Measurements from ENCODE around the gene RNF103.
"Not testable (repeated sequence)": the region's sequence is repeated elsewhere in the genome, so short reads cannot be mapped to it uniquely, and the experiment has no call there.

The RNF103 gene, protein sequence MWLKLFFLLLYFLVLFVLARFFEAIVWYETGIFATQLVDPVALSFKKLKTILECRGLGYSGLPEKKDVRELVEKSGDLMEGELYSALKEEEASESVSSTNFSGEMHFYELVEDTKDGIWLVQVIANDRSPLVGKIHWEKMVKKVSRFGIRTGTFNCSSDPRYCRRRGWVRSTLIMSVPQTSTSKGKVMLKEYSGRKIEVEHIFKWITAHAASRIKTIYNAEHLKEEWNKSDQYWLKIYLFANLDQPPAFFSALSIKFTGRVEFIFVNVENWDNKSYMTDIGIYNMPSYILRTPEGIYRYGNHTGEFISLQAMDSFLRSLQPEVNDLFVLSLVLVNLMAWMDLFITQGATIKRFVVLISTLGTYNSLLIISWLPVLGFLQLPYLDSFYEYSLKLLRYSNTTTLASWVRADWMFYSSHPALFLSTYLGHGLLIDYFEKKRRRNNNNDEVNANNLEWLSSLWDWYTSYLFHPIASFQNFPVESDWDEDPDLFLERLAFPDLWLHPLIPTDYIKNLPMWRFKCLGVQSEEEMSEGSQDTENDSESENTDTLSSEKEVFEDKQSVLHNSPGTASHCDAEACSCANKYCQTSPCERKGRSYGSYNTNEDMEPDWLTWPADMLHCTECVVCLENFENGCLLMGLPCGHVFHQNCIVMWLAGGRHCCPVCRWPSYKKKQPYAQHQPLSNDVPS

DNA sequence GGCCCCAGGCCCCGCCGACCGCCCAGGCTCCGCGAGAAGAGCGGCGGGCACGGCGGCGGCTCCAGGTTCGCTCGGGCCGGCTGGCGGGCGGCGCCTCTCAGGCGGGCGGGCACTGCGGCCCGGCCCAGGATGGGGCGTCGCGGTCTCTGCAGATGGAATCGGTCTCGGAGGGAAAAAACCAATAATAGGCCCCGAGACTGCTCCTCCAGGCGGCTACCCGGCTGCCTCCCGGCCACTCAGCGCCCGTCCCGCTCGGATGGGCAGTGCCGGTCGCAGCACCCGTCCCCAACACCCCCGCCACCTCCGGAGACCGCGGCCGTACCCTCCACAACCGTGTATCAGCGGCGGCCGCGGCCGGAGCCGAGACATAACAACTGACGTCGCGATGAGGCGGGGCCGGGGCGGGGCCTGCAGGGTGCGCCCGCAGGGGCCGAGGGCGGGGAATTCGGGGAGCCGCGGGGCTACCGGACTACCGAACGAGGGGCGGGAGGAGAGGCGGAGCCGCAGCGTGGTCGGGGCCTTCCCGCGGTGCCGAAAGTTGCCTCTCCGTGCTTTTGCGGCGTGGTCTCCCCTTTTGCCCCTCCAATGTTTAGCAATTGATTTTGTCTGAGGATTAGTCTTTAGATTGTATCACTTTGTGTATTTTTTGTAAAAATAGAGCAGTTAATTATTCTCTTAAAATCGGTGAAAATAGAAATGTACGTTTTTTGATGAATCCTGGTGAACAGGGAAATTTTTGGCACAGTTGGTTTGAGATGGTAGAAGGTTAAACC is at the start of gene RNF103:
TSS of gene RNF103 (minus strand) at position 372 of the 773 bp plus-strand sequence. CDS start 979 bp downstream, outside the sequence.
- peak; percentile 85 to 87 for DNase-seq (ENCODE audit: low read depth in 2 of 2)

DNA sequence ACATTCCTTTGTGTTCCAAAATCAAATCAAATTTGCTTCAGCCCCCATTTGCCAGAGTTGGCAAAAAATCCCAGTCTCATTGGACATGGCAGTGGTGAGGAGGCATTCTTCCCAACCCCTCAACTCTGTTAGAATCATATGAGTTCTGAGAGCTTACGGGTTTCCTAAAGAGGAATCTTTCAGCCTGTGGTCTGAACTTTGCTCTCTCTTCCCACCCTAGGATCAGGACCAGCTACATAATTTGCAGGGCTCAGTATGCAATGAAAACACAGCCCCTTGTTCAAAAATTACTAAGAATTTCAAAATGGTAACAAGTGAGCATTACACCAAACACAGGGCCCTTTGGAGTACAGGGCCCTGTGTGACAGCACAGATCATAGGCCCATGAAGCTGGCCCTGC is 49.3 kb upstream of the RNF103 start:
- DNase-seq (ENCODE audit: low read depth in 2 of 2): no peak

DNA sequence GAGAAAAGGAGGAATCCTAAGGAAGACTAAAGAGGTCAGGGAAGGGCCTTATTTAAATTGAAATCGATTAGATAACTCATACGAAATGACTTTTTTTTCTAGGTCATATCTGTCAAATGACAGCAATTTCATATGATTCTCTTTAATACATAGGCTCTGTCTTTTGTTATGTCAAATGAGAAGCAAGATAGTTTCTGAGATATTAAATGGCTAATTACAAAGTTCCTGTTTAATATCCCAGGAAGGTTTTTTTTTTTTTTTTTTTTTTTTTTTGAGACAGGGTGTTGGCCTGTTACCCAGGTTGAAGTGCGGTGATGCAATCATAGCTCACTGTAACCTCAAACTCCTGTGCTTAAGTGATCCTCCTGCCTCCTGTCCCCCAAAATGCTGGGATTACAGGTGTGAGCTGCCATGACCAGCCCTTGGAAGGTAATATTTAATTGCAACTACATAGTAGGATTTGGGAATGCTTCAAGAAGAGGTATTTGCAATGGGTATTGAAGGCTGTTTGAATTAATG is 48.4 kb upstream of the RNF103 start:
- no peak for DNase-seq (ENCODE audit: low read depth in 2 of 2)

DNA sequence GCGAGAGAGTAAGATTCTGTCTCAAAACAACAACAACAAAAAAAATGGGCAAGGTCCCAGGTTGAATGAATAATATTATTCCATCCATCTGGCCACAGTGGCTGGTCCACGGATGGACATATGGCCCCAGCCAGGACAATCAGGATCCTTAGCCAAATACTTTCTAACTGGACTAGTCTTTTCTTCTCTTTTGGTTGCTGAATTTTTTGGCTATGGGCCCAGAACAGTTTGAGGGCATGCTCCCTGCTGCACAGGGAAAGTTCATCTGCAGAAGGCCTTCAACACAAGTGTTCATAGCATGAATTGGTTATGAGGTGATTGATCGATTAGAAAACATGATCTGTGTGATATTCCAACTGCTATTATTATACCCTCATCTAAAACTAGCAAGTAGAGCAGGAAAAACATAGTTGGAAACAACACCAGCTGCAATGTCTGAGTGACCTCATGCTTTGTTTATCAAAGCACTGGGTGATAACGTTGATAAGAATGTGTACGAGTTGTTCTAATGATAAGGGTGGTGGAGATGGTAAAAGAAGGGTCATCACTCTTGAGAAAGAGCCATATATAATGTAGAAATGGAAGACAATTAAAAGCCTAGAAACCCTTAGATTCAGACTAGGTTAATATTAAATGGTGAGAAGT is 47.8 kb upstream of the RNF103 start:
- no peak for DNase-seq (ENCODE audit: low read depth in 2 of 2)

DNA sequence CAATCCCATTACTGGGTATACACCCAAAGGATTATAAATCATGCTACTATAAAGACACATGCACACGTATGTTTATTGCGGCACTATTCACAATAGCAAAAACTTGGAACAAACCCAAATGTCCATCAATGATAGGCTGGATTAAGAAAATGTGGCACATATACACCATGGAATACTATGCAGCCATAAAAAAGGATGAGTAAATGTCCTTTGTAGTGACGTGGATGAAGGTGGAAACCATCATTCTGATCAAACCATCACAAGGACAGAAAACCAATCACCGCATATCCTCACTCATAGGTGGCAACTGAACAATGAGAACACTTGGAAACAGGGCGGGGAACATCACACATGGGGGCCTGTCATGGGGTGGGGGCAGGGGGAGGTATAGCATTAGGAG is 45.7 kb upstream of the RNF103 start:
- DNase-seq (ENCODE audit: low read depth in 2 of 2): not testable (repeated sequence)

DNA sequence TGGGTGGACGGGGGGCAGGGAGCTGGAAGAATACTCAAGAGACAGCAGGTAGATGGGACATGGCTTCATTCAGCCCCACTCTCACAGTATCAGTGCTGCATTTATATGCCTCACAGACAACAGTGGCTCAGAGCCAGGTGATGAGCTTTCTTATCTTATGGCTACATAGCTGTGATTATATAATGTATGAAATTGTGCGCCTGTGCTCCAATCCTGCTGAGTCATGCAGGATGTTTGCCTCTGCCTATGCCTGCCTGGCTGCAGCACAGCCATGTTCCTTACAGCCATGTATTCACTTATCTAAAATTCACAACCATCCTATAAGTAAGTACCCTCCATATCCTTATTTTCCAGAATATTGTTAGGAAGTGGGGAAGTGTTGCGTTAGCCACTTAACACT is 37.7 kb upstream of the RNF103 start:
- DNase-seq (ENCODE audit: low read depth in 2 of 2): no peak

DNA sequence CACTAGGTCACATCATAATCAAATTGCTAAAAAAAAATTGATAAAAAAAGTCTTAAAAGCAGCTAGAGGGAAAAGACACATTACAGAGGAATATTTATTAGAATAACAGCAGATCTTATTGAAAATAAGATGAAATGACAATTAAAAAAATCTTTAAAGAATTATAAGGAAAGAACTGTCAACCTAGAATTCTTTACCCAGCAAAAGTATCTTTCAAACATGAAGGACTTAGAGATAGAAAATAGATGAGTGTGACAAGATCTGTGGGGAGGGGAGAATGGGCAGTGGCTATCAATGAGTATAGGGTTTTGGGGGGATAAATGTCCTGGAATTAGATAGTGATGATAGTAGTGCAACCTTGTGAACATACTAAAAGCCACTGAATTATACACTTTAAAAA is 26.5 kb upstream of the RNF103 start:
- no peak for DNase-seq (ENCODE audit: low read depth in 2 of 2)

DNA sequence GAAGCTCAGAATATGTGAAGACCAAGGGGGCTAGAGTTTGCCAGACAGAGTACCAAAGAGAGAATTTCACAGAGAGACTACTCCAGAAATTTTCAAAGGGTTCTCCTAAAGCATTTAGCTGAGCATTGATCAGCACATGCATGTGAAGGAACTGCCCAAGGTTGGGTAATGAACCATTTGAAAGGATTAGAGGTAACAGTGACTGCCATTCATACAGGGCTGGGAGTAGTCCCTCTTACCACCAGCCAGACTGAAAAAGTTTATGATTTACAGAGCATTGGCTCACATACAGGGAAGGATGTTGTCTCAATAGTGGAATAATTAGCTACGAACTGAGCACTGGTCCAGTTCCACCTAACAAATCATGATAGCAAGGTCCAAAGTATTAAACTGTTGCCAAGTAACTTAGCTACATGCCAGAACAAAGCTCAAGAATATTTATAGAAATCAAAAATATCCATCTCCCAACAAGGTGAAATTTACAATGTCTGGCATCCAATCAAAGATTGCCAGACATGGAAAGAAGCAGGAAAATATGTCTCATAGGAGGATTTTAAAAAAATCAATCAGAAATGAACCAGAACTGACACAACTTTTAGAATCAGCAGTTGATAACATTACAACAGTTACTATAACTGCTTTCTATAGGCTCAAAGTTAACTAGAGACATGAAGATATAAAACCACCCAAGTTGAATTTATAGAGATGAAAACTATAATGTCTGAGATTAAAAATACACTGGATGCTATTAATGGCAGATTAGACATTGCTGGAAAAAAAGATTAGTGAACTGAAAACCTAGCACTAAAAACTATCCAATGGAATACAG is 25.7 kb upstream of the RNF103 start:
- no peak for DNase-seq (ENCODE audit: low read depth in 2 of 2)

DNA sequence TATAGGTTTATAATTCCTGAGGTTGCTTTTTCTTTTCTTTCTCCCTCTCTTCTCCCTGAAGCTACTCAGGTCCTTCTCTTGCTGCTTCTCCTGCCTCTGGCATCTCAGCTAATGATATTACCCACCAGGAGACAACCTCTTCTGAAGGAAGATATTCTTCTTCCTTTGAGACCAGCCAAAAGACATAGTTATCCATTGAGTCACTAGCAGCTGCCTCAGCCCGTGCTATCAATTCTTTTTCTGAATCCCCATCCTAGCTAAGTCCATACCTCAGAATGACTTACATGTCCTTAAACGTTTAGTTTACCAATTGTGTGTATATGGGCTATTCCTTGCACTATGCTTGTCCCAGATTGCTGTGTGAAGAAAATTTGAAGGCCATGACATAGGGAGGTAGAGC is 25.0 kb upstream of the RNF103 start:
- DNase-seq (ENCODE audit: low read depth in 2 of 2): no peak

DNA sequence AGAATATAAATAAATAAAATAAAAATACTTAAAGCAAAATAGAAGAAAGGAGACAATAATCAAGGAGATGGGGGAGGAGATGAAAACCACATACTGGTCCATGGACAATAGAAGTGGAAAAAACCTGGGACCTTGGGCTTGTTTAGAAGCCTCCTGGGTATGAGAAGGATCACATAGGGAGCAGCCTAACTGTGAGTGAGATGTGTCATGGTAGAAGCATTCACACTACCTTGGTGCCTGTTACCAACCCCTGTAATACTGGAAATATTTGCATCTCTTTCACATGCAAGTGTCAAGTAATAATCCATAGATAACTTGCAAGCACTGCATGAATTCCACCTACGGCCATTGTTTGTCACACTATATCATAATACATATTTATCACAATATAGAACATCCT is 23.2 kb upstream of the RNF103 start:
- DNase-seq (ENCODE audit: low read depth in 2 of 2): no peak

DNA sequence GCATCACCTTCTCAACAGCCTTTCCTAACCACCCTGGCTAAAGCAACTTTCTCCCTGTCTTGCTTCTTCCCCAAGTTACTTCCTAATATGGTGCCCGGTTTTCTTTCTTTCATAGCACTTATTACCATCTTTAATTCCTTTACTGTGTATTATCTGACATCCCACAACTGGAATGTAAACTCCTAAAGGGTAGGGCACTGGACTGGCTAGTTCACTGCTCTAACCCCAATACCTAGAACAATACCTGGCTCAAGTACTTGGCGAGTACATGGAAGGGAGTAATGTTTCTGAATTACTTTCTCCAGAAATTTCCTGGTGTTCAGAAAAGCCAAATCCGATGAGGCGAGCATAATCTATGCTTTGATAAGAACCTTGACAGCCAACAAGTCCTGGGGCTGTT is 22.7 kb upstream of the RNF103 start:
- no peak for DNase-seq (ENCODE audit: low read depth in 2 of 2)

DNA sequence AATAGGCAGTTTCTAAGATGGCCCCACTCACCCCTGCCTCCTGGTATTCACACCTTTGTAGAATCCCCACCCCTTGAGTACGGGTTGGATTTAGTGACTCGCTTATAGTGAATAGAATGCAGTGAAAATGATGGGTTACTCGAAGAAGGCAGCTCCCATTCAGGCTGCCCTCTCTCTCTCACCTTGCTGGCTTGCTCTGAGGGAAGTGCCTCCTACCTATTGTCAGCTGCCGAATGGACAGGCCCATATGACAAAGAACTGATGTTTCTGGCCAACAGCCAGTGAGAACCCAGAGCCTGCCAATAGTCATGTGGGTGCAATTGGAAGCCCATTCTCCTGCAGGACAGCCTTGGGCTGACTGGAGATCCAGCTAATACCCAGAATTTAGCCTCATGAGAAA is 22.1 kb upstream of the RNF103 start:
- no peak for DNase-seq (ENCODE audit: low read depth in 2 of 2)

DNA sequence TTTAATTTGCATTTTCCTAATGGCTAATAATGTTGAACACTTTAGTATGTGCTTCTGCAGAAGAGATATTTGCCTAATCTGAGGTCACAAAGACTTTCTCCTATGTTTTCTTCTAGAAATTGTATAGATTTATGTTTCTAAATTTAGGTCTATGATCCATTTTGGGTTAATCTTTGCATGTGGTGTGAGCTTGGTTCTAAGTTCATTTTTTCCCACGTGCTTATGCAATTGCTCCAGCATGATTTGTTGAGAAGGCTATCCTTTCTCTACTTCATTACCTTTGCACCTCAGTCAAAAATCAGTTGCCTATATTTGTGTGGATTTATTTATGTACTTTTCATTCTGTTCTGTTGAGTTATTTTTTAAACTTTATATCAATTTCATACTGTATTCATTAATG is 15.0 kb upstream of the RNF103 start:
- DNase-seq (ENCODE audit: low read depth in 2 of 2): no peak

DNA sequence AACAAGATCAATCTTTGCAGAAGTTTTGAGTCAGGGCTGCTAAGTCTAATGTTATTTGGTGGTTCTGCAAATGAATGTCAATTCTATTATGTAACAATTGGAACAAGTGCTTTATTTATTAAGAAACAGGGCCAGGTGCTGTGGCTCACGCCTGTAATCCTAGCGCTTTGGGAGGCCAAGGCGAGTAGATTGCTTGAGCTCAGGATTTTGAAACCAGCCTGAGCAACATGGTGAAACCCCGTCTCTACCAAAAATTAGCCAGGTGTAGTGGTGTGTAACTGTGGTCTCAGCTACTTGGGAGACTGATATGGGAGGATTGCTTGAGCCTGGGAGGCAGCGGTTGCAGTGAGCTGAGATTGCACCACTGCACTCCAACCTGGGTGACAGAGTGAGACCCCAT is 13.2 kb upstream of the RNF103 start:
- DNase-seq (ENCODE audit: low read depth in 2 of 2): no peak

DNA sequence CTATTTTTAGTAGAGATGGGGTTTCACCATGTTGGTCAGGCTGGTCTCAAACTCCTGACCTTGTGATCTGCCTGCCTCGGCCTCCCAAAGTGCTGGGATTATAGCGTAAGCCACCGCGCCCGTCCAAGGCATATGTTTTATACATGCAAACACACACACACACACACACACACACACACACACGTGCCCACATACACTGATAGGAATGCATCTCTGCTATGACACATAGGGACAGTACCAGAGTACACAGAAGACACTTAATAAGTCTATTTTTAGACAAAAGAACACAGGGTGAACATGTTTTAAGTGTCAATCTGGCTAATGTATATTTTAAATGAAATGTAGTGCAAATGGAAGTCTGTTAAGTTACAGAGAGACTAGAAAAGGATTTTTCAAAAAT is 10.7 kb upstream of the RNF103 start:
- no peak for DNase-seq (ENCODE audit: low read depth in 2 of 2)

DNA sequence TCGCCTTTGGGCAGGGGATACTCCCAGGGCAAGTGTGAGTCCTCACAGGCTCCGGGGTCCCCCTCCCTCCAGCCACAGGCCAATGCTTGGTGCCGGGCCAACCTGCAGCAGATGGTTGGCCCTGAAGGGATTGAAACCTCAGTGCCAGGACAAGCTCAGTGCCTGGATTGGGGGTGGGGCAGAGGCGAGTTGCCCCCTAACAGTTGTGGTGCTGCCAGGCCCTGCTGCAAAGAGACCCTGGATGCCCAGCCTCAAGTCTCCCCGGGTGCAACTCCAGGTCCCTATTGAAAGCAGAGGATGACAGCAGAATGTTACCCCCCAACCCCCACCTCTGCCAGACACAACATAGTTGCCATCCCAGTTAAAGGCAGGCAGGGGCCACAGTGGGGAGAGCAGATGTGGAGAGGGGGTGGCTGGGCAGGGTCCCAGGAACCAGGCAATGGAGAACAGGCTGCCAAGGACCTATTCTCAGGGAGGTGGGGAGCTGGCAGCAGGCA is 9.5 kb upstream of the RNF103 start:
- no peak for DNase-seq (ENCODE audit: low read depth in 2 of 2)

DNA sequence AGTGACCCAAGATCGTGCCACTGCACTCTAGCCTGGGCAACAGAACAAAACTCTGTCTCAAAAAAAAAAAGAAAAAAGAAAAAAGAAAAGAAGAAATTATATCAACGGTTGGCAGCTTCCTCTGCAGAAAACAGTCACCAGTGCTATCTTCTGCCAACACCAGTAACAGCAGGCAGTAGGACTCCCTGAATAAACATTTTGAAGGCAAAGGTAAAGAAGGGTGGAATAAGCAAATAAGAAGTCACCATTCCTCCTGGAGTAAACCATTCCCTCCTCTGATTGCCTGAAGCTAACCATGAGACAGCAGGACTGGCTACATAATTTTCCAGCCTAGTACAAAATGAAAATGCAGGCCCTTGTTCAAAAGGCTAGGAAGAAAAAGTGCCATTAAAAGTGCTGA is 9.0 kb upstream of the RNF103 start:
- DNase-seq (ENCODE audit: low read depth in 2 of 2): no peak

DNA sequence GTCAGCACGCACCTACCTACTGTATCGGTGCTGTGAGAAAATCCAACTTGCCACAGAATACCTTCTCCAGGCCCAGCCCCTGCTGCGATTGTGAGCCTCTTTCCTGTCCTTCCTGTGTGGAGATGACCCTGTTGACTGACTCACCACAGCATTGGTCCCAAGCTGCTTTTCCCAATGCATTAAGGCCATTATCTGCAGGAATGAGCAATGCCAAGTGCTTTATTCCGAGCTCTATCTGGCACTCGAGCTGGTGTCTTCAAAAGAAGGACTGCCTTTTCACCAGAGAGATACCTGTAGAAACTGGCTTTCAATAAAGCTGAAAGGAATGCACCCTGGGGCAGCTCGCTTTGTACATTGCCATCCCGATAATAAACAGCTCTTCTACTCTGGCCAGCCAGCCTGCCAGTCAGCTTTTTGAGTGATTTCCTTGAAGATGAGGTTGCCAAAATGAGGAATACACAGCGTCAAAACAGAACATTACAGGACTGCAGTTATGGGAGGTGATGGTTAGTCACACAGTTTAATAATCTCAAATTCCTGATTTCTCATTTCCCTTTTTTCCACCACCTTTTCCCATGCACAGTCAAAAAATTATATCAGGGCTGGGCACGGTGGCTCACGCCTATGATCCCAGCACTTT is 8.3 kb upstream of the RNF103 start:
- no peak for DNase-seq (ENCODE audit: low read depth in 2 of 2)

DNA sequence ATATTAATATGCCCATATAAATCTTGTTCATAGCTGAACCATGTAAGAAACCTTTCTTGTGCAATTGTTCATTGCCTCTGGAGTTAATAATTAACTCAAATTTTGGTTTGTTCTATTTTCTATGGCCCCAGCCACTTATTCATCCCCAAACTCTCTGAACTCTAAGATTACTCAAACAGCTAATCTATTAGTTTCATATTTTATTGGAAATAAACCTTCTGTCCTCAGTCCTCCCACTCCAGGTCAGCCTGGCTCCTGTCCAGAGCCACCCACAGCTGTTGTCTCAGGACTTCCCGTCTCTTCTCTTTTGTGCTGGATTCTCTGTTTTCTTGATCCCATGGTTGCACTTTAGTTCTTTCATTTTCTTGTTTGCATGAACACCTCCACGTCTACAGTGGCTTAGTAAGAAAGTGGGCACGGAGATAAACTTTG is 4.4 kb upstream of the RNF103 start:
- no peak for DNase-seq (ENCODE audit: low read depth in 2 of 2)

DNA sequence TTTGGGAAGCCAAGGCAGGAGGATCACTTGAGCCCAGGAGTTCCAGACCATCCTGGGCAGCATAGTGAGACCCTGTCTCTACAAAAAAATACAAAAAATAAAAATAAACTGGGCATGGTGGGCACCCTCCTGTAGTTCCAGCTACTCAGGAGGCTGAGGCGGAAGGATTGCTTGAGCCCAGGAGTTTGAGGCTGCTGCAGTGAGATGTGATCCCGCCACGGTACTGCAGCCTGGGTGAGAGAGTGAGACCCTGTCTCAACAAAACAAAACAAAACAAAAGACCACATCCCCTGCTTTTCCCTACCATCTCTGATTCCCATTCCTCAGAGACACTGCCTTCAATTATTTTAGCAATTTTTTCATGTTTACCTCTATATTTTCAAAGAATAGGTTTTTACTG is 3.9 kb upstream of the RNF103 start:
- DNase-seq (ENCODE audit: low read depth in 2 of 2): no peak
